GDM1 (cell line): ENCODE data around the gene PDF.
"Not testable (repeated sequence)": the region's sequence is repeated elsewhere in the genome, so short reads cannot be mapped to it uniquely, and the experiment has no call there.

Experiments used
- DNase-seq: peaks from one replicate; lab custom pipeline; 2025; lab: John Stamatoyannopoulos, UW

PDF gene

DNA sequence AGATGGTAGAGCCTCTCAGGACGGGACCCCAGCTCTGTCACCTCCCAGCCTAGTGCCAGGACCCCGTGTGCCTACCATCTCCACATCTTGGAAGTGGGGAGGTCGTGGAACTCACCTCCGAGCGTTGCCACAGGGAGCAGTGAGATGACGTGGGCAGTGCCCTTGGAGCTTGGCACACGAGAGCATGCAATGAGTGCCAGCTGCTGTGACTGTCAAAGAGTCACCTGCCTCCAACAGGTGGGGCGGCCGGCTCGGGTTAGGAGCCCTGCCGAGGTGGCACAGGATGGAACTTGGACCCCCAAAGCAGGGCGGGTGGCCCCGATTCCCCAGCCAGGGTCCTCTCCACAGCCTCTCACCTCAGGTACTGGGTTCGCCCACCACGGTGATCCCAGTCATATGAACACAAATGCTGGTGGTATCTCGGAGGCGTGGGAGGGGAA is 13.8 kb downstream of the PDF start:
- no peak for DNase-seq

DNA sequence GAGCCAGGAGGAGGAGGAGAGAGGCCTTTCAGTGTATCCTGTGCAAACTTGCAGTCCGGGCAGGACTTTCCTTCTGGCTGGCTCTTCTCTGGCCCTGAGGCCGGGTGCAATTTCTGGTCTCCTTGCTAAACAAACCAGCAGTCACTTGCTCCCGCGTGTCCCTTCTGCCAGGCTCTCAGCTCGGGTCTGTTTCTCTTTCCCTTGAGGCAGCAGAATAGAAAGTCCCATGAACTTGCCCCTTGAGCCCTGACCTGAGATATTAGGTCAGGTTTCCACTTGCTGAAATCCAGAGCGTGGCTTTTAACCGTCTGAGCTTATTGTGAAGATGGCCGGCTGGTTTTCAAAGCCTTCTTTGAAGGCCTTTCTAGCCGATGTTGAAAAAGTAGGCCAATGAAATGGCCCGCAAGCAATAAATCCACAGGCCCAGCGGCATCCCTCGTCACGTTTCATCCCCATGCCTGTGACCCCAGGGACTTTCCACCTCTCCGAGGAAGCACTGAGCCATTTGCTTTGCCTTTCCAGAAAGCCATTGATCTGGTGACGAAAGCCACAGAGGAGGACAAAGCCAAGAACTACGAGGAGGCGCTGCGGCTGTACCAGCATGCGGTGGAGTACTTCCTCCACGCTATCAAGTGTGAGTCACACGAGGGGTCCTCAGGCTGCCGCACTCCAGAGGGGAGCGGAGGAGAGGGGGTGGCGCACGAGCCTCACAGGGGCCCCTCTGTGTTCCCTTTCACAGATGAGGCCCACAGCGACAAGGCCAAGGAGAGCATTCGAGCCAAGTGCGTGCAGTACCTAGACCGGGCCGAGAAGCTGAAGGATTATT is 14.7 kb downstream of the PDF start:
- DNase-seq: peak; percentile 6

DNA sequence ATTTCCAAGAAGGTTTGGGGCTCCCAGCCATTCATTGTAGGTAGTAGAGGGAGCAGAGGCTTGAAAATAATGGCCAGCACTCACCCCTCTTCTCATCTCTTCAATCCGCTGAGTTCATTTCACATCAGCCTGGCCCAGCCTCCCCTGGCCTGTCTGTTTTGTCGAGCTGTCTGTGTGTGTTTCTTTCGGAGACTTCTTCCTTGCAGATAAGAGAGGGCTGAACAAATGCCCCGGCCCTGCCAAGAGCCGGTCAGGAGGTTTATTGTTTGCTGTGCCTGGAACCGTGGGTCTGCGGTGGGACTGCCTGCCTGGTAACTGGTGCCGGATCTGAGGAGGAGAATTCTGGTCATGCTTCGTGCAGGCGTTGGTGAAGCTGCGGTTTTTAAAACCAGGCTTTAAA is 15.9 kb downstream of the PDF start:
- no peak for DNase-seq

DNA sequence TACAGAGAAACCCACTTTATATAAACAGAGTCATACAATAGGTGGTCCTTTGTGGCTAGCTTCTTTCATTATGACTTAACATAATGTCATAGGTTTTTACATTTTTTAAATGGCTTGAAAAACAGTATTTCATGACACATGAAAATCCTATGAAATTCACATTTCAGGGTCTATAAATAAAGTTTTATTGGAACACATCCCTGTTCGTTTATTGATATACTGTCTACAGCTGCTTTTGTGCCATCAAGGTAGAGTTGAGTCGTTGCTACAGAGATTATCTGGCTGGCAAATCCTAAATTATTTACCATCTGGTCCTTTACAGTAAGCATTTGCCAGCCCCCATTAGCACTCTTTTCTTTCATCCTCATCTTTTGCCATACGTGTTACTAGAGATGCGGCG is 16.9 kb downstream of the PDF start:
- DNase-seq: no peak

DNA sequence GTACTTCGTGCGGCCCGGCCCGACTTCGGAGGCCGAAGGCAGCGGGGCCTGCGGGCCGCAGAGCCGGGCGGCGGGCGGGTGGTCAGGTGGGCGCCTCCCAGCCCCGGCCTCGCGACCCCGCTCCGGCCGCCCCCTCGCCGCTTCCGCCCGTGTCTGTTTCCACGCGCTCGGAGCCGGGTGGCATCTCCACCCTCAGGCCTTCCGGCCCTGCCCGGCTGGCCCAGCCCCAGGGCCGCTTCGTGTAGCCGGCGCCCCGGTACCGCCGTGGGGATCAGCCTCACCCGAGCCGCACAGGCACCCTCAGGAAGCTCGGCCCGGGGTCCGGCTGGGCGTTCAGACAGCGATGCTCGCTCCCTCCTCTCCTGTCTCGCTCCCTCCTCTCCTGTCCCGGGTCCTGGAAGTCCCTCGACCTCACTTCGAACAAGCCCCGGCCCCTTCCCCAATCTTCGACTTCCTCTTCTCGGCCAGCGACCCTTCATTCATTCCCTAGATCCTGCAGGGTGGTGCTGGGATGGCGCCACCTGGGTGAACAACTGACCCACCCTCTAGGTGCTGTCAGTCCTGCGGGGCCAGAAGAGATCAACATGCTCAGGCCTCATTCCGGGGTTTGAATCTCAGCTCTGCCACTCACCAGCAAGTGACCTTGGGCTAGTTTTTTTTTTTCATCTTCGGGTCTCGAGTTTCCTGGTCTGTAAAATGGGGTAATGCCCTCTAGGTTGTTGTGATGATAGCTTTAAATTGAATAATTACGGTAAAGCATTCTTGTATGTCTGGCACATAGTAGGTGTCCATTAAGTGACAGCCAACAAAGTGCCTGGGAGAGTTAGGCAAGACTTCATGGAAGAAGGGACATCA is 18.6 kb downstream of the PDF start:
- no peak for DNase-seq

DNA sequence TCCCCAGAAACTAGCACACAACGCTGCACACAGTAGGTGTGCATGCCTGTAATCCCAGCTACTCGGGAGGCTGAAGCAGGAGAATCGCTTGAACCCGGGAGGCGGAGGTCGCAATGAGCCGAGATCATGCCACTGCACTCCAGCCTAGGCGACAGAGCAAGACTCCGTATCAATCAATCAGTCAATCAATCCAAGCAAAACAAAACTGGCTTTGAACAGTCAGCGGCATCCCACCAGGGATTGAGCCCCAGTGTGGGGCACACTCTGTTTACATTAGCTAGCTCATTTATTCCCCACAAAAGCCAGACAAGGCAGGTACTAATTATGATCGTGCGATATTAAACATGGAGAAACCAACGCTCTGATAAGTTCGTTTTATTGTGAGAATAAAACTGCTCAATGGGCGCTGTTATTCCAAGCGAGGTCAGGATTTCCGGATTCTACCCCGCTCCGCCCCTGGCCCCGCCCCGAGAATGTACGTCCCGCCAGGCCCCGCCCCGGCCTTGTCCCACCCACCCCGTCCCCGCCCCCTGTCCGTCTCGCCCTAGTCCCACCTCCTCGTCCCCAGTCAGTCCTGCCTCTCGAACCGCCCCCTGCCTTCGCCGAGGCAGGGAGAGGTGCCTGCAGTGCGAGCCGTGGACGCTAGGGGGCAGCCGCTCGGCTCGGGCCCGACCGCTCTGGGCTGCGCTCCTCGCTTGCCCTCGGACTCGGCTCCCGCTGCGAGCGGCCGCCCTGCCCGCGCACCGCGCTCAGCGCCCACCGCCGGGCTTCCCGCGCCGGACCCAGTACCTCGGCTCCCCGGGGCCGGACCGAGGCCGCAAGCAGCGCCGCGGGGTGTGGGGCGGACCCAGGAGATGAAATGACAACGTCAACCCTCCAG is 19.5 kb downstream of the PDF start, which contains the start of gene VPS4A:
Gene VPS4A, plus strand, starts transcription at position 698 of the 880 bp plus-strand sequence. Its CDS starts 162 bp downstream, at position 860.
- DNase-seq: peak; percentile 85

DNA sequence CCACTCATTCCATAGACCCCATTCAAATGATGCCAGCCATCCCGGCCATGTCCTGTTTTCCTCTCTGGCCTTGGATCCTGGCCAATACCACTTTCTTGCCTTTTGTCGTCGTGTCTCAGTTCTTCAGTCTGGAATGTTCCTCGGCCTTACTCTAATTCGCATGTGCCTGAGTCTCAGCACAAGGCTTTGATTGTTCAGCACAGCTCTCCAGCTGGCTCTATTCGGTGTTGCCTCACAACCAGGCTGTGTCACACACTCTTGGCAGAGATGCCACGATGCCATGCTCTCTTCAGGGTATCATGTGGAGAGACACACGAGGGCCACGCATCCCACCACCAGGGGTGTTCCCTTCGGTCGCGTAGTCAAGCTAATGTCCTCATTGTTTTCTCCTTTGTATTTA is 21.1 kb downstream of the PDF start:
- no peak for DNase-seq

DNA sequence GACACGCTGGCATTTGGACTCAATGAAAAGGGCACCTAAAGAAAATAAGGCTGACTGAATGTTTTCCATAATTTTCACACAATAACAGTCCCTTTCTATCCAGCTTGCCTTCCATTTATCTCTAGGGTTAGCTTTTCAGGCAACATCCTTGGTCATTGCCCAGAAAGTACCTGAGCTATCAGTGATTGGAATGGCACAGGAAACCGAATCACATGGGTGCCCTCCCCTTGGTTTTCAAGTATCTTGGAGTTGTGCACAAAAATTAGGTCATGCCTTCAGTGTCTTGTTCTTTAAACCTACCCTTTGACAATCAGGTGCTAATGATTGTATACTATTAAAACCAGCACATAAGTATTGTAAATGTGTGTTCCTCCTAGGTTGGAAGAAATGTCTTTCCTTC is 22.5 kb downstream of the PDF start:
- no peak for DNase-seq

DNA sequence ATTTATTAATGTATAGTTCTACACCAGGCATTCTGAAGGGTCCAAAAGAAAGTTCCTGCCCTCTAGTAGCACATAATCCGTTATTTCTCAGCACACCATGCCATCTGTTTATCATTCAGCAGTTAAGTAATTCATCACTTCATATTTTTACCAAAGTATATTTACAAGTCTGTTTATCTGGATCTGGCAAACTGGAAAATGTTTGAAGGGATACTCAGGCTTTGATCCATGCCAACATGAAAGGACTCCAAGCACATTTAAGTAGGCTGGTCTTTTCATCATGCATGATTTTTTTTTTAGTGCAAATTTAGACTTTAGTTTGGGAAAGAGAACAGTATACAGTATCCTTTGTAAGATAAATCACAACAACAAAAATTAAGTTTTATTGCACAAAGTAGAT is 23.3 kb downstream of the PDF start:
- DNase-seq: no peak

DNA sequence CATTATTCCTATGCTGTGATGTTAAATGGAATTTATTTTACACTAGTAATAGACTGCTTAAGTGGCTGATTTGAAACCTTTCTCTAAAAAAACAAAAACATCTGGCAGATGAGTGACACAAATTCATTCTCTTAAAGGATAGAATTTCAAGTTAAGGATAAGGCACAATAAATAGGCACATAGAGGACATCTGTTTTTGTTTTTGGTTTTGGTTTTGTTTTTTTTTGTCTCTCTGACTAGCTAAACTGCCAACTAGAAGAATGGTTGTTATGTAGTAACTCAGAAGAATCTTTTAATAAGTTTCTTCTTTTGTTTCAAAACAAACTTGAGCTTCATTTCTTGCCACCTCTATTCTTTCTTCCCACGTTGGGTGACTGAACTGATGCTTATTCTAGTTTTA is 24.4 kb downstream of the PDF start:
- no peak for DNase-seq

DNA sequence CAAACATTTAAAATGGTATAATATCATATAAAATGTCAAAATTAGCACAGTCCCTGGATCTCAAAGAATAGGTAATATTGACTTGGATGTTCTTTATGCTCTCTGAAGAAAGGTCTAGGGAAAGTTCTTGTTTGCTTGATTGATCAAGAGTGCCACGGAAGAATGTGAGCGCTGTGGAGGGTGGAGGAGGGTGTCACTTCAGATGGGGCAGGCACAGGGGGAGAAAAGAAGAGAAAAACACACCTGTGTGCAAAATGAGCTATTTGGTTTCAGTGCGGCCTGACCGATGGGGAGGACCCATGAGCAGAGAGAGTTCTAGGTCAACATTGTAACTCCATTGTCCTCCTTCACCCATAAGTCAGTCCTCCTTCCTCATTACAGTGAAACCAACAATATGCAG is 28.1 kb downstream of the PDF start:
- no peak for DNase-seq

DNA sequence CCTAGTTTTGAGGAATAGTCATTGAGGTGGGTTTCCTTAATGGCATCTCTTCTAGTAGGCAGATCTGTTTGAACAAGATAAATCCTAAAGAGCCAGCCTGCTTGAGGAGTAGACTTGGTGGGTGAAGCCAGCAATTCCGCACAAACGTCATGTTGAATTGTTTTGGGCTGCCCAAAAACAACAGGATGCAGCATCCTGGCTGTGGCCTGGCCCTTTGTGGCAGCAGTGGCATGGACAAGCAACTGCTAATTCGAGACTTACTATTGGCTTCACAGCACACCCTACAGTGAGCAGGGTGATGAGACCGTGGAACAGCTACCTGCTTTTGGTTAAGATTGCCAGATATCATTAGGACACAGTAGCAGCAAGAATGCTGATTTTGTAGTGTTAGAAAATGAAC is 28.5 kb downstream of the PDF start:
- no peak for DNase-seq

DNA sequence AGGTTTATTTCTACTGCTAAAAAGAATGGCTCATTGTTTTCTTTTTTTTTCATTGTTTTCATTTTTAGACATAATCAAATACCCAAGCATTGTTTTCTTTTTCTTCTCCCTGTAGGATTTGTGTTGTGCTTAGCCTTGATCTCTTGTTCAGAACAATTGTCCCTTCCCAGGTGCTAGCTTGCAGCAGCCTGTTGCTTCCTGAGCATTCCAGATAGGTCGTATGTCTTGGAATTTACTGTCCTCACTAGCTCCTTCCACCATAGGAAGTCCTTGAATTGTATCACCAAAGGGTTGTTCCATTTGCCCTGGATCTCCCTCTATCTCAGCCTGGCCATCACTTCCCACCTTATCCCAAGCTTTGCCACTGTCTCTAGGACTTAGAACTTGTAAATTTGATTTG is 29.2 kb downstream of the PDF start:
- no peak for DNase-seq

DNA sequence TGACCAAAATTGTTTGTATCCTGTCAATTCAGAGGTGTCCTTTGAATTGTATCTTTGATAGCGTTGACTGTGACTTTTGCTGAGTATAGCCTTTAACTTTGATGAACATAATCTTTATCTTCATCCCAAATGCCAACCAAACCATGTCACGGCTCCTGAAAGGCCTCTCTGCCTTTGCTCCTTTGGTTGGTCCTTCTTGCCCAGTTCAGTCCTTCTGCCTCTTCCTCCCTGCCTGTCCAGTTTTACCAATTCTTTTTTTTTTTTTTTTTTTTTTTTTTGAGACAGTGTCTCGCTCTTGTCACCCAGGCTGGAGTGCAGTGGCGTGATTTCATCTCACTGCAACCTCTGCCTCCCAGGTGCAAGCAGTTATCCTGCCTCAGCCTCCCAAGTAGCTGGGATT is 32.1 kb downstream of the PDF start:
- no peak for DNase-seq

DNA sequence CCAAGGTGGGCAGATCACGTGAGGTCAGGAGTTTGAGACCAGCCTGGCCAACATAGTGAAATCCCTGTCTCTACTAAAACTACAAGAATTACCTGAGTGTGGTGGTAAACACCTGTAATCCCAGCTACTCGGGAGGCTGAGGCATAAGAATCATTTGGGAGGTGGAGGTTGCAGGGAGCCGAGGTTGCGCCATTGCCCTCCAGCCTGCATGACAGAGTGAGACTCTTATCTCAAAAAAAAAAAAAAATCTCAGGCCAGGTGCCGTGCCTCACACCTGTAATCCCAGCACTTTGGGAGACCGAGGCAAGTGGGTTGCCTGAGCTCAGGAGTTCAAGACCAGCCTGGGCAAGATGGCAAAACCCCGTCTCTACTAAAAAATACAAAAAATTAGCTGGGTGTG is 33.6 kb downstream of the PDF start:
- not testable (repeated sequence) for DNase-seq

DNA sequence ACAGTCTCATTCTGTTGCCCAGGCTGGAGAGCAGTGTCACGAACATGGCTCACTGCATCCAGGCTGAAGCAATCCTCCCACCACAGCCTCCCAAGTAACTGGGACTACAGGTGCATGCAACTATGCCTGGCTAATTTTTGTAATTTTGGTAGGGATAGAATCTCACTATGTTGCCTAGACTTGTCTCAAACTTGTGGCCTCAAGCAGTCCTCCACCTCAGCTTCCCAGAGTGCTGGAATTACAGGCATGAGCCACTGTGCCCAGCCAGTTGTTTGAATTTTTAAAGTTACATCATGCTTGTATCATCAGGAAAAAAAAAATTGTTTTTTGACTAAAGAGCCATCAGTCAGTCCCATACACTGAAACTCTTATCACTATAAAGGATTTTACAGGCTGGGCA is 36.3 kb downstream of the PDF start:
- DNase-seq: no peak

DNA sequence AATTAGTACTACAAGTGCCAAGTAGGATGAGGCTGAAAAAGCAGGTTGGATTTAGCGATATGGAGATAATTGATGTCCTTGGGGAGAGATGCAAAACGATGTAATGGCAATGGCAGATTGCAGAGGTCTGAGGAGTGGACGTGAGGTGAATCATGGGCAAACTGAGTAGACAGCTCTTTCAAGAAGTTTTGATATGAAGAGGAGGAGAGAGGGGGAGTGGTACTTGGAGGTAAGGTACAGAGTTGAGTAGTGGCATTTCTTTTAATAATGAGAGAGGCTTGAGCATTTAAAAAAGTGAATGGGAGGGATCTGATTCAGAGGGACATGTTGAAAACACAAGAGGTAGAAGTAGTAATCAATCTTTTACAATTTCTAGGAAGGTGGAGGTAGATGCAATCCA is 37.0 kb downstream of the PDF start:
- DNase-seq: no peak

DNA sequence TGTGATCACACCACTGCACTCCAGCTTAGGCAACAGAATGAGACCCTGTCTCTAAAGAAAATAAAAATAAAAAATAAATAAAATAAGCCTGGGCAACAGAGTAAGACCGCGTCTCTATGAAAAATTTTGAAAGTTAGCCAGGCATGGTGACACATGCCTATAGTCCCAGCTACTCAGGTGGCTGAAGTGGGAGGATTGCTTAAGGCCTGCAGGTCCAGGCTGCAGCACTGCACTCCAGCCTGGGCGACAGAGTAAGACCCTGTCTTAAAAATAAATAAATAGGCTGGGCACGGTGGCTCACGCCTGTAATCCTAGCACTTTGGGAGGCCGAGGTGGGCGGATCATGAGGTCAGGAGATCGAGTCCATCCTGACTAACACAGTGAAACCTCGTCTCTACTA is 38.7 kb downstream of the PDF start:
- DNase-seq: not testable (repeated sequence)

DNA sequence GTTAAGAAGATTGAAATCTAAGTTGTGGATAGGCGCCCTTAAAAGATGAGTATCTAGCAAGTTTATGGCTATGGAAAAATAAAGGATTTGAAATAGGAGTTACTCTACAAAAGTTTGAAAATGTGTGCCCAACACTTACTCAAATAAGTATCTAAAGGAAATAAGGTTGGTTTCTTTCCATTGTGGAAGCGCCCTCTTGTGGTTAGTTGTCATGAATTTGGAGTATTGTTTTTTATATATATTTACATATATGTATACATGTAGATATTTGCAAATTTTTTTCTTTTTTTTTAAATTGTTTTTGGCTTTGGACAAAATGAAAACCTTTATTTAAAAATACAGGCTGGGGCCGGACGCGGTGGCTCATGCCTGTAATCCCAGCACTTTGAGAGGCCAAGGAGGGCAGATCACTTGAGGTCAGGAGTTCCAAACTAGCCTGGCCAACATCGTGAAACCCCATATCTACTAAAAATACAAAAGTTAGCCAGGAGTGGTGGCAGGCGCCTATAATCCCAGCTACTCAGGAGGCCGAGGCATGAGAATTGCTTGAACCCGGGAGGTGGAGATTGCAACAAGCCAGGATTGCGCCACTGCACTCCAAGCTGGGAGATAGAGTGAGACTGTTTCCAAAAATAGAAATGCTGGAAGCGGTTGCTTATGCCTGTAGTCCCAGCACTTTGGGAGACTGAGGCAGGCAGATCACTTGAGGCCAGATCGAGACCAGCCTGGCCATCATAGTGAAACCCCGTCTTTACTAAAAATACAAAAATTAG is 43.3 kb downstream of the PDF start:
- DNase-seq: no peak

DNA sequence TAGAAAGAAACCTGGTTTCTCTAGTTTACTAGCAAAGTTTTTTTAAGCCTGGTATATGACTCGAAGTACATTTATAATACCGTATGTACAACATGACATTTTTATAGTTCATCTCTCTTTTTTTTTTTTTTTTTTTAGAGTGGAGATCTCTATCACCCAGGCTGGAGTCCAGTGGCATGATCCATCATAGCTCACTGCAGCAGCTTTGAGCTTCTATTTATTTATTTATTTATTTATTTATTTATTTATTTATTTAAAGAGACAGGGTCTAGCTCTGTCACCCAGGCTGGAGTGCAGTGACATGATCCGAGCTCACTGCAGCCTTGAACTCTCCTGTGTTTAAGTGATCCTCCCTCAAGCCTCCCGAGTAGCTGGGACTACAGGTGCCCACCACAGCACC is 45.1 kb downstream of the PDF start:
- DNase-seq: no peak

DNA sequence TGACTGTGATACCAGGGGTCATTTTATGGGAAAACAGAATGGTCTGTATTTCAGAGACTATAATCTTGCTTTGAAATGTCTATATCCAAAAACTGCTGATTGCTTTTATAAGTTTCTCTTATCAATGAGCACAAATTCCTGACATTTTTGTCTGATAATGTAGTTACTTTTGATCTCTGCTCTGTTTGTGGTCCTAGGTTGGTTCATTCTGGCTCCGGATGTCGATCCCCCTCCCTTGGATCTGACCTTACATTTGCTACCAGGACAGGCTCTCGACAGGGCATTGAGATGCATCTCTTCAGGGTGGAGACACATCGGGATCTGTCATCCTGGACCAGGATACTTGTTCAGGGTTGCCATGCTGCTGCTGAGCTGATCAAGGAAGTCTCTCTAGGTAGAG is 46.5 kb downstream of the PDF start:
- DNase-seq: no peak
